ENCODE measurements around the gene SPECC1.
A peak's percentile ranks its signal among the peaks of the same experiment; 100 is the strongest.
"Not testable (repeated sequence)": the region's sequence is repeated elsewhere in the genome, so short reads cannot be mapped to it uniquely, and the experiment has no call there.

Gene SPECC1

DNA sequence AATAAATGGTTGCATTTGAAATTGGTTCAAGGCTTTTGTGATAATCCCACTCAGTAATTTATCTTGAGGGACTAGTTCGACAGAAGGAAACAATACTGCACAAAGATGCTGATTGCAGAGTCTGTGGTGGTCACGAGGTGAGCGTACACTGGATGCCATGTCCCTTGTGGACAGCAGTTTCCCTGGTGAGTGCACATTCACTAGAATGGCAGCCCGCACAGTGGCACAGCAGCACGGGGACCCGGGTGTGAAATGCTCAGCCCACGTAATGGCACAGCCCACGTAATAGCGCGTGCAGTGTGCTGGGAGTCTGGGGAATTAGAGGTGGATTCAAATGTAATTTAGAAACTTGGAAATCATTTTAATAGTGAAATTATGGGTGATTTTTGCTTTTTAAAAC, 304.1 kb downstream of the SPECC1 start:
- no peak for DNase-seq (ENCODE audit: low read depth)

DNA sequence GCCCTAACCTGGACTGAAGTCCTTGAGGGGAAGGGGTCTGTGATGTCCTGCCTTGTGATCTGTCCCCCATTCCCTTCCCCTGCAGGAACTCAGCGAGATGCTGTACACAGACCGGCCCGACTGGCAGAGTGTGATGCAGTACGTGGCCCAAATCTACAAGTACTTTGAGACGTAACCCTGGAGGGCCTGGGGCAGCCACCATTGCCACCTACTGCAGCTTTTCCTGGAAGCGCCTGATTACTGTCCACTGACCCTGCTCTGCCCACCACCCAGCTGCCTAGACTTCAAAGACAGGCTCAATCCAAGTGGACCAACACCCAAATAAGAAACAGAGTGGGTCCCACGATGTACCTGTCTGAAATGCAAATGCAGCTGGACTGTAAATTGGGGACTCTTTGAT, 304.7 kb downstream of the SPECC1 start:
- DNase-seq (ENCODE audit: low read depth): no peak

DNA sequence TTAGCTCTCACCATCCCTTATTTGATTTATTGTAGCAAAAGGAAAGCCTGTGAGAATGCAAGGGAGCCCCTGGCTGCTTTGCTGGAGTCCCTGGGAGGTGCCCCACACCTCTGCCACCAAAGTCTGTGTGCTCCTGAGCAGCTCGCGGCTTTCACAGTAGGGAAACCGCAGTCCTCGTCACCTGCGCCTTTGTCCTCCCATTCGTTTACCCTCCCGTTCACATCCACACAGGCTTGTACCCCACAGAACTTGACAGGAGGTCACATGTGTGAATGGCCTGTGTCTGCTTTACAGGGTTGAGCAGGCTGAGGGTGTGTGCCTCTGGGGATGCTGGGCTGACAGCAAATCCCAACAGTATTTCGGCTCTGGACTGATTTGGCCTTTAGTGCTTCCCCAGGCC, 305.7 kb downstream of the SPECC1 start:
- no peak for DNase-seq (ENCODE audit: low read depth)

DNA sequence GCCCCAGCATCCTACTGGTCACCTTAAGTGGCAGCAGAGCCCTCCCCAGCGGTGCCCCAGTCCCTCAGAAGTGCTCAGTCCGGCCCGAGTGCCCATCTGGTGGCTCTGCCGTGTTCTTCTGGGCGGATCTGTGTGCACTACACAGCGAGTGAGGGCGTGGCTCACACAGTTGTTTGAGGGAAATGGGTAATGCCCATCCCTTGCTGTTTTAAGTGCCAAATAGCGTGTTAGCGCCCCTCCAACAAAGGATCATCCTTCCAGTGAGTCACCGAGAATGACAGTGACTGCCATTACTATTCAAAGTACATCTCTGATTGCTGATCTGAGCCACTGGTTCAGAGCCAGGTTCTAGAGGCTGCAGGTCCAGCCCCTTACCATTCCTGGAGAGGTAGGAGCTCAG, 306.2 kb downstream of the SPECC1 start:
- no peak for DNase-seq (ENCODE audit: low read depth)

DNA sequence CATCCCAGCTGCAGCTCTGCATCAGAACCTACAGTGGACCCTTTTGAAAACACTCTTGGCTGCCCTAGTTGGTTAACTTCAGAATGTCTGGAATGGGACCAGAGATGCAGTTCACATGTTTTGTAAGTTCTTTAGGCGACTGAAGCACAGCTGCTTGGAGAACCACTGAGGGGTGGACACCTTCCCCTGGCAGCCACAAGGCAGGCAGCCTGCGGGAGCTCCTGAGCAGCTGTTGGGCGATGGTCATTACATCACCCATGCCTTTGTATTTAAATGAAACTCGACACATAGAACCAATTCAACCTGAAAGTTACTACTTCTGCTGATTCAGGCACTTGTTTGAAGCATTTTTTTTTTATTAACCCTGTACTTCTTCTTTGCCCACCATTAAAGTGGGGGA, 306.7 kb downstream of the SPECC1 start:
- DNase-seq (ENCODE audit: low read depth): no peak

DNA sequence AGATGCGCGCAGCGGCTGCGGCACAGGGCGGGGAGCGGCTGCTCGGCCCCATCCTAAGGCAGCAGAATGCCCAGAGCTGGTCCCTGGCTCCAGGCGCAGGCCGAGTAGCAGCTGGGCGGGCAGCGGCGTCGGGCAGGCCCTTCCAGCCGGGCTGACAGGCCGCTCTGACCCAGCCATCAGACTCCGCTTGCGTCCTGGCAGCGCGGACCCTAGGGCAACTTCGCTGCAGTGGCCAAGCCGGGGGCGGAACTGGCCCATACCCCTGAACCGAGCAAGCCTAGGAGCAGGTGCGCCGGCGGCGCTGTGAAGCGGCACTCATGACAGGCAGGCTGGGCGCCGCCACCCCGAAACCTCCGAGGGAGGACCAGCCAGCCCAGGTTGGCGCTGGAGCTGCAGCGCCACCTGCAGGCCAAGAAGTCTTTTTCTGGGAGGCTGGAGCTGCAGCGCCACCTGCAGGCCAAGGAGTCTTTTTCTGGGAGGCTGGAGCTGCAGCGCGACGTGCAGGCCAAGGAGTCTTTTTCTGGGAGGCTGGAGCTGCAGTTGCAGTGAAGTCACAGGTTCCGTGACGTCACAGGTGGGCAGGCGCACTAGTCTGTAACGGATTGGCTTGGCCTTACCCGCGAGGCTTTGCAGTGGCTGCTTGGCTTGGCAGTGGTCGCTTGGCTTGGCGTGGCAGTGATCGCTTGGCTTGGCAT, 311.5 kb downstream of the SPECC1 start:
- peak; percentile 66 for DNase-seq (ENCODE audit: low read depth)

DNA sequence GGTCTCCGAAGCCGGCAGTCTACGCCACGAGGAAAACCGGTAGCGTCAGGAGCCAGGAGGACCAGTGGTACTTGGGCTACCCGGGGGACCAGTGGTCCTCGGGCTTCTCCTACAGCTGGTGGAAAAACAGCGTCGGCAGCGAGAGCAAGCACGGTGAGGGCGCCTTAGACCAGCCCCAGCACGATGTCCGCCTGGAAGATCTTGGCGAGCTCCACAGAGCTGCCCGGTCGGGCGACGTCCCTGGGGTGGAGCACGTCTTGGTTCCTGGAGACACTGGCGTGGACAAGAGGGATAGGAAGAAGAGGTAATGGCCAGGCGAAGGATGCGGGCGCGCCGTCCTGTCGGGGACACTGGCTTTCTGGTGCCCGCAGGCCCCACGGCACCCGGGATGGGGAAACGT, 312.2 kb downstream of the SPECC1 start:
- DNase-seq (ENCODE audit: low read depth): not testable (repeated sequence)

DNA sequence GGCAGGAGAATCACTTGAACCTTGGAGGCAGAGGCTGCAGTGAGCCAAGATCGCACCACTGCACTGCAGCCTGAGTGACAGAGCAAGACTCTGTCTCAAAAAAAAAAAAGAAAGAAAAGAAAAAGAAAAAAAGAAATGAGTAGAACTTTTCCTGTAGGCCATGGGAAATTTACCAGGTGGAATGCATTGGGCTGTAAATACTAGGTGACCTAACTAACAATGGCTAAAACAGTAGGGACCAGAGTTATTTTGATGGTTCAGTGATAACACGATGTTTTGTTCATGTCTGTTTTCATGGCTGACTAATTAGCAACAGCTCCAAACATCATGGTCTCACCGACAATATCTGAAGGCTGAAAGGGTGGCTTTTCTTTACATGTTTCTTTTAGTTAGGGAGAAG, 318.6 kb downstream of the SPECC1 start:
- not testable (repeated sequence) for DNase-seq (ENCODE audit: low read depth)

DNA sequence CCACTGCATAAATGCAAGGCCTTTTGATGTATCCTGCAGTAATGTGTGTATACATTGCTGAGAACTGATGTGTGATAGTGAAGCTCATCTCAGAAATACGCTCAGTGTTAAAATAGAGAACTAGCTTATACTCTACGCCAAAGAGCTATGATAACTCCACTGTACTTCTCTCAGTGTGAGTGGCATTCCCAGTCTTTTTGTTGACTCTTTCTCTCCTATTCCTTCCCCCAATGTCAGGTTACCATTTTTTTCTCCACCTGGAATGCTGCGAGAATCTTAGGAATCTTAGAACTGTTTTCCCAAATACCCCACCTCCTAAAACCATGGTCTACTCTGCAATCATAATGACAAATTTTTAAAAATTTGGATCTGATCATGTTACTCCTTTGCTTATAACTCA, 342.2 kb downstream of the SPECC1 start:
- DNase-seq (ENCODE audit: low read depth): not testable (repeated sequence)

DNA sequence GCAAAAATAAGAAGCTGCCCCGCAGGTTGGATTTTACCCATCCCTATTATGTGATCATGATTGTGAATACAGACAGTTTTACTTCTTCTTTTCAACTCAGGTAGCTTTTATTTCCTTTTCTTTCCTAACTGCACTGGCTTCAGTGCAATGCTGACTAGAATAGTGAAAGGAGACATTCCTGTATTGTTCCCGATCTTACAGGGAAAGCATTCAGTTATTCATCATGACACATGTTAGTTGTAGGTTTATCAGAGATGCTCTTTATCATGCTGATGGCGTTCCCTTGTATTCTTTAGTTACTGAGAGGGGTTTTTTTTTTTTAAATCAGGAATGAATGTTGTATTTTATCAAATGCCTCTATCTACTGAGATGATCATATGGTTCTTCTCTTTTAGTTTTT, 343.4 kb downstream of the SPECC1 start:
- not testable (repeated sequence) for DNase-seq (ENCODE audit: low read depth)

DNA sequence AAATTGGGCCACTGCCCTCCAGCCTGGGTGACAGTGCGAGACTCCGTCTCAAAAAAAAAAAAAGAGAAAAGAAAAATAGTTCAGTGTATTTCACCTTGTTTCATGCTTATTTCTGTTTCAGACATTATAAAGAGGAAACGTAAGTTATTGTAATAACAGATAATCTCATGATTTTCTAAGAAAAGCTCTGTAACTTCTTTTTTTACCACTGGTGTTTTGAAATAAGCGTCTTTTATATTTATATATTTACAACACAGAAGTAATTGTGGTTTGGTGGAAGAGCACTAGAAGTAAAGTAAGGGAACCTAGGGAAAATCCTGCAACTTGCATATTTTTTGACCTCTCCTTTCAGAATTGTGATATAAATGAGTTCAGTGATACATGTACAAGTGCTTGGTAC, 354.7 kb downstream of the SPECC1 start:
- not testable (repeated sequence) for DNase-seq (ENCODE audit: low read depth)

Data from T follicular helper cell (primary cell).